GM21367 (cell line): ENCODE data around the gene DDX59.

ENCODE experiments used
- ATAC-seq: cut with Tn5 transposase; IDR thresholded peaks from one replicate; pipeline ENCODE4 v1.9.1; 2021; ENCODE audit not compliant: unreplicated experiment

DDX59 gene

DNA sequence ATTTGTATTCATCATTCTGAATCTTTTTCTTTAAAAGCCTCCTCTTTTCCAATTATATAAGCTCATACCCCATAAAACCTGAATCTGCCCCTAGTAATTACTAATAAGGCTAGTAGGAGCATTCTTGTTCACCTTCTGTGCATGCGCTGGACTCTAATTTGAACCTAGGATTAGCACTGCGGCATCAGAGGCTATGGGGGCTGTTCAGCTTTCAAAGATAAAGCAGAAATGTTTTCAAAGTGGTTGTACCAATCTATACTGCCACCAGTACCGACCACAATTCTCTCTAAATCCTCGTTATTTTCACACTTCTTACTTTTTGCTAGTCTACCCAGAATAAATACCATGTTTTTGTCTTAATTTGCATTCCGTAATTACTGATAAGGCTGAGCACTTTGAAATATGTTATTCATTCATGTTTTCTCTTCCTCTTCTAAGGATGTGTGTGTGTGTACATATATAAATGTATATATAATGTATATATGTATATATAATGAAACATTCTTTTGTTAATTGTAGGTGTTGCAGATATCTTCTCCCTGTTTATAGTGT, 1.6 kb upstream of the DDX59 start:
- ATAC-seq: no peak

DNA sequence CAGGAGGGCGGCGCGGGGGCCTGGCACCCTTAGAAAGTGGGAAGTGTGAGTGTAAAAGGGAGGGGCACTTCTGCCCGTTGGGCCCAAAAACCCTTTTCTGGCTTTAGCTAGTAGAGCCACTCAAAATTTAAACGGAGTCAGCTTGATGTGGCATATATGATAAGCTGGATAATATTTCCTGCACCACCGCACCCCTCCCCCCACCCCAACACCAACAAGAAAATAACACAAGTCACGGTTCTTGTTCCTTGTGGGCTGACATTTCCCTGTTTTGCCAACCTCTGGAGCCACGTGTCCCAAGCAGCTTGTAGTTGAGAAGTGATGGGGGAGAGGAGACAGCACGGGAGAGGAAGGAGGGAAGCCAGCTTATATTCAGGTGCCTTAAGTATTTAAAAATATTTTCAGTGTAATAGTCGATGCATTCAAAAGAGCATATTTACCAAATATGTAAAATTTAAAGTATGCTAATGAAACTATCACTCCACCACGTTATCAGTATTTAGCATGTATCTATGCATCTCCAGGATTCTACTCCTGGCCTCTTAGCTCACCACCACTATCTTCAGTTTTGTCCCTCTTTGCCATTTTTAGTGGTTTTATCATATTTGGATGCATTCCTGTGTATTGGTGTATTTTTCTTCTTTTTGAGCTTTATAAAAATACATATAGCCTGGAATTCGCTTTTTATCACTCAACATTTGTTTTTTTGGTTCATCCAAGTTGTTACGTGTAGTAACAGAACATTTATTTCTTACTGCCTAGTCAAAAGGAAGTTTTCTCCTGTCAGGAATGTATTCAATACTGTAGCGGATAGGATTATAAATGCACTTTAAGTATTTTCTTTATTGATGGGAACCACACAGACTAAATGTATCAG, 773 bp upstream of the DDX59 start:
- peak; percentile 10 for ATAC-seq

DNA sequence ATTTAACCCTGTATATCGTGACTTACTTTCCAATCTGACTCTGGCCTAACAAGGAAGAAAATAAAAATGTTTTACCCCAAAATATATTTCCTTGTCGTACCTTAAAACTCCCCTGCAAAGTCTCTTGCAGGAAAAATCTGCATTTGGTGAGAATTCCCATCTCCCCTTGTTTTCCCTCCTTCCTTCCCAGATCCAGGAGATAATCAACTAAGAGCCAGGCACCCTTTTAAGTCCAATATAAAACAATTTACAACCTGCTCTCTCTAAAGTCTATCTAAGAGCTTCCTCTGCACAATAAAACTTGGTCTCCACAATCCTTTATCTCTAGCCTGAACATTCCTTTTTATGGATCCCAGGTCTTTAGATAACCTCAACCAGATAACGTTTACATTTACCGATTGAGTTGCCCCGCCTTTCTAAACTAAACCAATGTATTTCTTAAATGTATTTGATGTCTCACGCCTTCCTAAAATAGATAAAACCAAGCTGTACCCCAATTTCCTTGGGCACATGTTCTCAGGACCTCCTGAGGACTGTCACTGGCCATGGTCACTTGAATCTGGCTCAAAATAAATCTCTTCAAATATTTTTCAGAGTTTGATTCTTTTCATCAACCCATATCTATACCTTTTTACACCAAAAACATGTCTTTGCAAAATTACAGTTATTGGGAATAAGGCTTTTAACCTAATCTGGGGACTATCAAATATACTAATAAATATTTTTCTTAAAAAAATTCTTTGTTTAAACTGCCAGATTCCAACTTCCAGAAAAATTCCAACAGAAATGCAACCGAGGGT, 993 bp downstream of the DDX59 start:
- no peak for ATAC-seq

DNA sequence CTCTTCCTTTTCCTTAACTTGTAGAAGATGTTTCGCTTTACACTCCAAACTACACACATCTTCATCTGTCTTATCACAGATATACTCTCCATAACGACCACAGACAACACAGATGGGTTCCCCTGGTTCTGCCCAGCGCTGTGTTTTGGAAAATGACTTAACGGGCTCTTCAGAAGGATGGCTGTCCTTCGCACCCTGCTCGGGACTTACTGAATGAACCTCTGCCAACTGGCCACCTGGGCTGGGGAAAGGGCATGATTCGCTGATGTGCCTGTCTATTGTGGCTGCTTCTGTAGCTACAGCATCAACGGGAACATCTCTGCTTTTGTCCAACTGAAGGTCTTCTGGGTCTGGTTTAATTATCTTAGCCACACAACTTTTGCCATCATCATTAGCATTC, 3.4 kb downstream of the DDX59 start:
- ATAC-seq: no peak

DNA sequence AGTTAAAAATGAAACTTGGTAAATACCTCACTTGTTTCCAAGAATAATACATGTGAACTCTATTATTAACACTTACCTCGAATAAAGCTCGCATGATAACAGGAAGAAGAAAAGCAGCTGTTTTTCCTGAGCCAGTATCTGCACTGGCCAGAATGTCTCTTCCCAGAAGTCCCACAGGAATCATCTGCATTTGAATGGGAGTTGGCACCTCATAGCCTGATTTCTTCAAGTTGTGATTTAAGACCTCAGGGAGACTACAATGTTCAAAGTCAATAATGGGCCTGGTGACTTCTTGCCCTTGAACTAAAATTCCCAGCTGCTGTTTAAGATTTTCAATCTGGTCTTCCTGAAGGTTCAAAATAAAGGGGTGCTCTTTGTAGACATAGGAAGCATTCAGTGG, 3.8 kb downstream of the DDX59 start:
- no peak for ATAC-seq

DNA sequence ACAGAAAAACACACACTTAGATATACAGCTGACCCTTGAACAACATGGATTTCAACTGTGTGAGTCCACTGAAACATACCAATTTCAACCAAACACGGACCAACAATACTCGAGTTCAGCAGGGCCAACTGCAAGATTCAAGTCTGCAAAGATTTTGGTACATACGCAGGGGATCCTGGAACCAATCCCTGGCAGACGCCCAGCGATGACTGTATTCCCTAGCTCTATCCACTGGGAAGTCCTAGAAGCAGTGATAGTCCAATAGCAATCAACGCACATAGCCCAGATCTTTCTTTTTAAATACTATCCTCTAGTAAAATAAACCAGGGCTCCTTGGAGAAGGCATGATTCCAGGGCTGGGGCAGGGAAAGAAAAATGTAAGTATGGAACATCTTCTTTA, 9.0 kb downstream of the DDX59 start:
- ATAC-seq: no peak

DNA sequence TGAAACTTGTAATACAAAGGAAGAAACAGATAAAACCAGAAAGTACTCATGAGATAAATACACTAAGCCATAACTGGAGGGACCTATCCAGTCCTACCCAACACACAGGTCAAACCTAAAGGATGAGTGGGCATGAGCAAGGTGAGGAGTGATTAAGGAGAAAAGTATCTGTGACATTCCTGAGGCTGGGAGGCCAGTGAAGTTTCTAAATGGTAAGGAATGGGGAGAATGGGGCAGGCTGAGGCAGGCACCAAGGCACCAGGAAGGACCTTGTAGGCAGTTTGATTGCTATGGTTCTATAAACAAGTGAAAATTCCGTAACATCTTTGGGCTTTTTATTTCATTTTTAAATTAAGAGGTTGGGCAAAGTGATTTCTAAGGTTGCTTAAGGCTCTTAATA, 10.4 kb downstream of the DDX59 start:
- no peak for ATAC-seq

DNA sequence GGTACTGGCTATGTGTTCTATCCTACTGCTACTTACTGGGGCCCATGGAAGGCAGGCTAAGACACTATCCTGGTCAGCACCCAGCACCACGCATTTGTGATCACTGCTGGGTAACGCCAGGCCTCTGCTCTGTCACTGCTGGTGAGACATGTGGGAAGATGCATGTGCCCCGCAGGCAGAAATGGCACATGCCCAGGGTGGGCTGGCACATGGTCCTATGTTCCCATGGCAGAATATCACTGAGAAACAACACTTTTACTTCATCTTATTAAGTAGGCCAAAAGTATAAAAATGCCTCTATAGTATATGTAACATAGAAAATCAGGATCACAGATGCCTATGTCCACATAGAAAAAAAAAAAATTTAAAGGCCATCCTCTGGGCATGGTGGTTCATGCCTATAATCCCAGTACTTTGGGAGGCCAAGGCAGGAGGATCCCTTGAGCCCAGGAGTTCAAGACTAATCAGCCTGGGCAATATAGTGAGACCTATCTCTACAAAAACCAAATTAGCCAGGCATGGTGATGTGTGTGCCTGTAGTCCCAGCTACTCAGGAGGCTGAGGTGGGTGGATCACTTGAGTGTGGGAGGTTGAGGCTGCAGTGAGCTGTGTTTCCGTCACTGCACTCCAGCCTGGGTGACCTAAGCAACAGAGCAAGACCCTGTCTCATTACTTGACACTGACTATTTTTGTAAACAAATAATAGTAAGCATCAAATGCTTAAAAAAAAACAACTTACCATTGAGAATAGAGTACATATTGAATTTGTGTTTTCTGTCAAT, 11.5 kb downstream of the DDX59 start:
- no peak for ATAC-seq

DNA sequence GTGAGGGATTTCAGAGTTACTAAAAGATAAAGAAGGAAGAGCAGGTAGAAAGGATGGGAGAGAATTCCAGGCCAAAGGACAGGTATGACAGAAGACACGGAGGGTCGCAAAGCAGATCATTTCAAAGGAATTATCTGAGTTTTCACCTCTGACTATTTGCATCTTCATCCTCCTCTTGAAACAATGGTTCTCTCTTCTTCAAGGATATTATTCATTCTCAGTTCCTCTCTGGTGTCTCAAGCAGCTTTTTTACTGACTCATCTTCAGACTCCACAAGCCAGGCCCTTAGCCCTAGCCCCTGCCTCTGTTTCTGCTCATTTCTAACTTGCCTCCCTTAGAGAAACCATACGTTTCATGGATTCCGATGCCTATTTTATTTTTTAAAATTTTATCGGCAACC, 15.0 kb downstream of the DDX59 start:
- ATAC-seq: peak; percentile 88

DNA sequence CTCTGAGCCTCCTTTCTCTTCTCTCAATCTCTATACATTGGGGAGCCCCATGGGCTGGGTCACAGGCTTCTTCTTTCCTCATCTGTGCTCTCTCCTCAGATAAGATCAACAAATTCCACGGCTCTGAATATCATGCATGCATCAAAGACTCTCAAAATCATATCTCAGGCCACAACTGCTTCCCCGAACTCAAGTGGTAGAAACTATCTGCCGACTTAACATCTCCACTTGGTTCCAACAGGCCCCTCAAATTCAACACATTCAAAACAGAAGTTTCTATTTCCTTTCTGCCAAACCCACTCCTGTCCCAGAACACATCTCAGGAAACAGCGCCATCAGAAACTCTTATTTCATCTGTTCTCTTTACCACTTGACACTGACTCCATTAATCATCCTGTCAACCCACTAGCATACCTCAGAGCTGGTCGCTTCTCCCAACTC, 16.7 kb downstream of the DDX59 start:
- no peak for ATAC-seq

DNA sequence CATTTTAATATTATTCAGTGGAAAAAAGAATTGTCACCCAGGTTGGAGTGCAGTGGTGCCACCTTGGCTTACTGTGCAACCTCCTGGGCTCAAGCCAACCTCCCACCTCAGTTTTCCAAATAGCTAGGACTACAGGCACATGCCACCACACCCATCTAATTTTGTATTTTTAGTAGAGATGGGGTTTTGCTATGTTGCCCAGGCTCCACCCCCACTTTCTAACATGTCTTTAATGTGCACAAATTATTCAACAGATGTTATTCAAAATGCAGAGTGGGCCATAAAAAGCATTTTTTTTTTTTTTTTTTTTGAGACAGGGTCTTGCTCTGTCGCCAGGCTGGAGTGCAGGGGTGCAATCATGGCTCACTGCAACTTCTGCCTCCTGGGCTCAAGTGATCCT, 17.3 kb downstream of the DDX59 start:
- ATAC-seq: no peak

DNA sequence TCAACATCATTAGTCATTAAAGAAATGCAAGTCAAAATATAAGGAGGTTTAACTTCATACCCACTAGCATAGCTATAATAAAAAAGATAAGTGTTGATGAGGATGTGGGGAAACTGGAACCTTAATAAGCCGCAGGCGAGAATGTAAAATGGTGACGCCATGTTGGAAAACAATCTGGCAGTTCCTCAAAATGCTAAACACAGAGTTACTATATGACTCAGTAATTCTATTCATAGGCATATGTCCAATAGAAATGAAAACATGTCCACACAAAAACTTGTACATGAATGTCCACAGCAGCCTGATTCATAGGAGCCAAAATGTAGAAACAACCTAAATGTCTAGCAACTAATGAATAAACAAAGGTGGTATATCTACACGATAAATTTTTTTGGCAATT, 23.2 kb downstream of the DDX59 start:
- ATAC-seq: no peak

DNA sequence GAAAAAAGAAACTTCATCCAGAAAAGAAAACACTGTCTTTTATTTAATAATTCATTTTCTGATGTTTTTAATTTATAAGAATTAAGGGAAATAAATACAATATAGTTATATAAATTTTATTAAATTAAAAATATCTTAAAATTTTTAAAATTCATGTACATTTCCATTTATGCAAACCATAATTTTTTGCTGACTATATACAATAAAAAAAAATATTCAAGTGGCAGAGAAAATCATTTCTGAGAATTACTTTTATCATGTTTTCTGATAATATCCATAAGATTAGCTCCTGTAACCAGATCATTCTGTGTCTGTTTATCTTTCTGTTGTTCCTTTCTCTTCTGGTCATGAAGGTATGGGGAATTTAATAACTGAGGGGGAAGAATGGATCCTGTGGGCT, 25.7 kb downstream of the DDX59 start:
- ATAC-seq: no peak

DNA sequence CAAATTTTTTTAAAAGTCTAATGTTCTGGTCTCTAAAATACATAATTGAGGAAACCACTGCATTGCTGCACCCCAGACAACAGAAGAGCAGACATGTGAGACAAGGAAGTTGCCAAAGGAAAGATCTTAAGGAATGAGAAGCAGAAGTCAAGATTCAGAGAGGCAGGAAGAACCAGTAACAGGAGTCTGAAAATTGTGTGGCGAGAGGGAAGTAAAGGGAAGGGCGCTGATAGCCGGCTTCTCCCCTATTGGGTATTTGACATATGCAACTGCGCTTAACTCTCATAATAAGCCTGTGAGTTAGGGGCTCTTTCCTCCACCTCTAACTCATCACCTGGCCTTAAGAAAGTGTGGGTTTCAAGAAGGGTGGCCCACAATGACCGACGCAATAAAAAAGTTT, 27.2 kb downstream of the DDX59 start:
- no peak for ATAC-seq

DNA sequence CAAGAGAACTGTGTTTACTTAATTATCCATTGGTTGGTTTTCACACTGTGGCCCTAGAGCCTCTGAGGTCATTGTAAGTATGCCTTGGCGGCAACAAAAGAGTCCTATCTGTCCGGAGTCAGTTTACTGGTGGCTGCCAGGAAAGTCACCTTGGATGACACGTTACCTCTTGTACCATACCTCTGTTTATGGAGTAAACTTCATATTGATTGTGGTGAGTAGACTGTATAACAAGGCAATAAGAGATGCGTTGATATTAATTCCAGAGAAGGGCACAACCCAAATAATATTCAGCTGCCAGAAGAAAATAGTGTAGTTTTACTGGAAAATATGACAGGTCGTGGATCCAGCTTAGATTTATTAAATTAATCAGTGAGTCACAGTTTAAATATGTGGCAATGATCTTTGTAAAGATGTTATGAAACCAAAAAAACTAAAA, 28.7 kb downstream of the DDX59 start:
- no peak for ATAC-seq

DNA sequence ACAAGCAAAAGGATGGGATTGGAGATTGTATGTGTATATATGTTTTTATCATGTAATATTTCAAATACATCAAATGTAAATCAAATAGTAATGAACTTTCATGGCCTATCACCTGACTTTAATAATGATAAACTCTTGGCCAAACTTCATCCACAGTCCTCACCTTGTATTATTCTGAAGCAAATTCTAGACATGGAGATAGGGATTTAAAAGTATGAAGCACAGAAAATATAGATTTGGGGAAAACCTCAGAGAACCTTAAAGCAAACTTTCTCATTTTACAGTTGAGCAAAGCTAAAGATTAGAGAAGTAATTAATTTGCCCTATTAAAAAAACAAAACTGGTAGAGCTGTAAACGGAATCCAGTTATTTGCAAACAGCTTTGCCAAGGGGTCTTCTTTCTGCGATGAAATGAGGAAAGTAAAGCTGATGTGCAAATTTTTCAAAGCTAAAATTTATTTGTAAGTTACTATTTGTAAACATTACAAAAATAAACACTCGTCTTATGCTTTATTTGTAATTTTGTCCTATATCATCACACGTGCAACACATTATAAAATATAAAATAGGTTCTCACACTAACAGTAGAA, 29.2 kb downstream of the DDX59 start:
- no peak for ATAC-seq

DNA sequence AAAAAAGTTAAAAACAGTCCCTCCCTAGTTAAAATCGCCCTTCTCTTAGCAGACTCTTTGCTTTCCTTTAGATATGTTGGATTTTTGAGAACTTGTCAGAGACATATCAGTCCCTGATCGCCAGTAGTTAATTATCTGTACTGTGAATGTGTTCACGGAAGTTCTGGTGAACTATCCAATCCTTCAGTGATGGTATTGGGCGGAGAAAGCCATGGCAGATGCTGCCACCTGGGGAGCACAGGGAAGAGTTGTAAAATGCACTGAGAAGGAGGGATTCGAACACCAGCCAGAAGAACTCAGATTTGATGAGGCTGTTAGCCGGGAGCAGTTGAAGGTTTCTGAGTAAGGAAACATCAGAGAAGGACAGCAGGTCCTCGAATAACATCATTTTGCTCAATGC, 31.6 kb downstream of the DDX59 start:
- no peak for ATAC-seq

DNA sequence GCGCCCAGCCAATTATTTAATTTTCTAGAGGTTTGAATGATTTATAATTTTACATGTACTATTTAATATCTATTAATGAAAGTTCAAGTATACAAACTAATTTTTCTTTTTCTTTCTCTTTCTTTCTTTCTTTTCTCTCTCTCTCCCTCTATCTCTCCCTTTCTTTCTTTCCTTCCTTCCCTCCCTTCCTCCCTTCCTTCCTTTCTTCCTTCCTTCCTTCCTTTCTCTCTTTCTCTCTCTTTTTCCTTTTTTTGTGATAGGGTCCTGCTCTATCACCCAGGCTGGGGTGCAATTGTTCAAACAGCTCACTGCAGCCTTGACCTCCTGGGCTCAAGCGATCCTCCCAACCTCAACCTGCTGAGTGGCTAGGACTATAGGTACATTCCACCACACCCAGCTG, 33.0 kb downstream of the DDX59 start:
- no peak for ATAC-seq

DNA sequence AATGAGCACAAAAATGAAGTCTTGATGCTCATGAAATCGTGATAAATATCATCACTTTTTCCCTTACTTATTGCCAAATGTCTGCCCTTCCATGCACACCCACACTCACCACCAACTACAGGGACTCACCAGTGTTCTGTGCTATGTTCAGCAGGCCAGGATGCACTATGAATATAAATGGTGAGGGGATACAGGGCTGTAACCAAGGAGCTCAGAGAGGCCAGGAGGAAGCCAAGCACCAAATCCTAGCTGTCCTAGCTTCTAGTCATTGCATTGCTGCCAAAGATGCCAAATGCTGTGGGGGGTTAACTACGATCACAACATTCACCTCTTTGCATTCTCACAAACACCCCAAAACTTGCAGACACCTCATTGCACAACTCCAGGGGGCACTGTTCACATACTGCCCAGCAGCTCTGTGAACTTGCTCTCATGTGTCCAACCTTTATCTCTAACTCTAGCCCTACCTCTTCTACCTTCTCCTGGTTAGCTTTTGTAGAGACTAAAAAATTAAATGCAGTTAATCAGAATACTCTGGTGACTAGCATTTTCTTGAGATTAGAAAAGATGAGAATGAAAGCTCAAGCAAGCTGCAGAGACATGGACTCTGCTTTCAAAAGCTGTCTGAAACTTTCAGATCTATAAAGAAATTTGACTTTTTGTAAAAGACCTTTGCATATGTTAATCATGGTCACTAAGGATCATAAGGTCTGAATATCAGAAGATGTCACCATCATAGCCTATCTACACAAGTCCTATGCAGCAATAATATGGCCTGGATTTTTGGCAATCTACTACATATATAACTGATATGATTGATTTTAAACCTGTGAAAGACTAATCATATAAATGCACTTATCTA, 35.2 kb downstream of the DDX59 start:
- no peak for ATAC-seq

DNA sequence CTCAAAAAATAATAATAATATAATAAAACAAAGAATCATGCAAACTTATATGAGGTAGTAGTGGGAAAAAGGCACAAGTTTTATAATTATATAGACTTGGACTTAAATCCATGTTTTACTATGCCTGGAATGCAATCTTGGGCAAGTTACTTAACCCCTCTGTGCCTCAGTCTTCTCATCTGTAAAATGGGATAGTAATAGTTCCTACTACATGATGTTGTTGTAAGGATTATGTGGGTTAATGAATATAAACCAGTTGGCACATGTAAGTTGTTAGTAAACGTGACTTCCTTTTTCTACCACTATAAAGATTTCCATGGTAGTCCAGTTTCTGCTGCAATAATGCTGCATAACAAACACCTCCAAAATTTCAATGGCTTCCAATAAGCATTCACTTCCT, 38.3 kb downstream of the DDX59 start:
- ATAC-seq: no peak
